Bronchial epithelial cell (primary cell): ENCODE measurements around the gene PVRIG. TPM values are rescaled to one million over a fixed set of nuclear protein-coding genes. Genes with fewer than 3 reads are reported as not detected.
A peak's percentile ranks its signal among the peaks of the same experiment; 100 is the strongest.
"Not testable (repeated sequence)": the region's sequence is repeated elsewhere in the genome, so short reads cannot be mapped to it uniquely, and the experiment has no call there.

Experiments used
- DNase-seq: peaks from one replicate; pipeline ENCODE4 v3.0.0-alpha.2; 2010; ENCODE audit warnings: low read depth
- FAIRE-seq: peaks from 2 replicates; lab custom pipeline; 2011; peaks lifted over from hg19 to GRCh38; lab: Jason Lieb, UNC
- H3K27me3 ChIP-seq: 2 replicates; pipeline ENCODE4 v1.5.1; 2011; ENCODE audit warnings: low read length; ENCODE audit not compliant: control insufficient read depth, insufficient read depth
- H3K36me3 ChIP-seq: 2 replicates; pipeline ENCODE4 v1.5.1; 2011; ENCODE audit warnings: low read length; ENCODE audit not compliant: control insufficient read depth, insufficient read depth
- H3K4me3 ChIP-seq: 2 replicates; pipeline ENCODE4 v1.5.1; 2011; ENCODE audit warnings: mild to moderate bottlenecking, low read depth, low read length, control low read depth
- total RNA-seq: library from RNA; depleted of rRNA; stranded (reverse); fragments of >200 nt; gene quantifications from 2 replicates; pipeline ENCODE4 v1.2.1, GENCODE V29; 2014
- TF ChIP-seq, protein P1 (sequence below): IDR thresholded peaks from 2 replicates; pipeline ENCODE4 v1.5.1; 2011; ENCODE audit warnings: mild to moderate bottlenecking, moderate library complexity, low read length, control low read depth, inconsistent platforms; ENCODE audit not compliant: insufficient read depth, severe bottlenecking

PVRIG gene
- total RNA-seq, 1 donor from 2014 or later: not detected

DNA sequence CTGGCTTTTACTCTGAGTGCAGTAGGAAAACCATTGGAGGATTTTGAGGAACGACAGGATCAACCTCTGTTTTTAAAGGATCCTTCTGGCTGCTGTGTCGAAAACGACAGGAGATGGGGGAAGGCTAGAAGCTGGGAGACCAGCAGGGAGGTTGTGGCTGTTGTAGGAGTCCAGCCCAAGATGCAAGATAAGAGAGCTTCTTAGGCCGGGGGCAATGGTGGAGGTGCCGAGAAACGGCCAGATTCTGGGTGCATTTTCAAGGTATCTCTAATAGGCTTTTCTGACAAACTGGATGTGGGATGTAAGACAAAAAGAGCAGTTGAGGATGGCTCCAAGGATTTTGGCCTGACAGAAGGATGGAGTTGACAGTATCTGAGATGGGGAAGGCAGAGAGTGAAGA, 10.3 kb upstream of the PVRIG start:
- no peak overlapping the region for H3K4me3 ChIP-seq
- TF ChIP-seq, protein P1, sequence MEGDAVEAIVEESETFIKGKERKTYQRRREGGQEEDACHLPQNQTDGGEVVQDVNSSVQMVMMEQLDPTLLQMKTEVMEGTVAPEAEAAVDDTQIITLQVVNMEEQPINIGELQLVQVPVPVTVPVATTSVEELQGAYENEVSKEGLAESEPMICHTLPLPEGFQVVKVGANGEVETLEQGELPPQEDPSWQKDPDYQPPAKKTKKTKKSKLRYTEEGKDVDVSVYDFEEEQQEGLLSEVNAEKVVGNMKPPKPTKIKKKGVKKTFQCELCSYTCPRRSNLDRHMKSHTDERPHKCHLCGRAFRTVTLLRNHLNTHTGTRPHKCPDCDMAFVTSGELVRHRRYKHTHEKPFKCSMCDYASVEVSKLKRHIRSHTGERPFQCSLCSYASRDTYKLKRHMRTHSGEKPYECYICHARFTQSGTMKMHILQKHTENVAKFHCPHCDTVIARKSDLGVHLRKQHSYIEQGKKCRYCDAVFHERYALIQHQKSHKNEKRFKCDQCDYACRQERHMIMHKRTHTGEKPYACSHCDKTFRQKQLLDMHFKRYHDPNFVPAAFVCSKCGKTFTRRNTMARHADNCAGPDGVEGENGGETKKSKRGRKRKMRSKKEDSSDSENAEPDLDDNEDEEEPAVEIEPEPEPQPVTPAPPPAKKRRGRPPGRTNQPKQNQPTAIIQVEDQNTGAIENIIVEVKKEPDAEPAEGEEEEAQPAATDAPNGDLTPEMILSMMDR: no peak
- FAIRE-seq: no peak

DNA sequence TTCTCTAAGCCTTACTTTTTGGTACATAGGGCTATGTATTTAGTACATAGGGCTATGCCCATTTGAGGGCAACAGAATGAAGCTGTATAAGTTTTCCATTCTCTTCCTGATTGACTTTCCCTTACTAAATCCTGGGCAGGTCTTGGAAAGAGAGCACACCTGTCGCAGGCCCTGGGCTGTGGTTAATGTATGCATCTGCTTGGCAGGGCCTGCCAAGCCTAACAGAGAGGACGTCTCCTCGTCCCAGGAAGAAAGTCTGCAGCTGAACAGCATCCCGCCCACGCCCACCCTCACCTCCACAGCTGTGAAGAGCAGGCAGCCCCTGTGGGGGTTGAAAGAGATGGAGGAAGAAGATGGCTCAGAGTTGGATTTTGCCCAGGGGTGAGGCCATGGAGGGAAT, 8.9 kb upstream of the PVRIG start:
- DNase-seq (no peak), FAIRE-seq (no peak)
- Histone ChIP-seq H3K27me3 (peaks cover 4% of the 10 kb centered on the region), H3K36me3 (no peaks in the 10 kb centered on the region), H3K4me3 (no peak overlapping the region)
- TF ChIP-seq, protein P1: no peak

More for the DNA sequence above, 10.3 kb upstream of the PVRIG start:
- peaks cover 4% of the 10 kb centered on the region for H3K27me3 ChIP-seq
- no peaks in the 10 kb centered on the region for H3K36me3 ChIP-seq
- no peak for DNase-seq

DNA sequence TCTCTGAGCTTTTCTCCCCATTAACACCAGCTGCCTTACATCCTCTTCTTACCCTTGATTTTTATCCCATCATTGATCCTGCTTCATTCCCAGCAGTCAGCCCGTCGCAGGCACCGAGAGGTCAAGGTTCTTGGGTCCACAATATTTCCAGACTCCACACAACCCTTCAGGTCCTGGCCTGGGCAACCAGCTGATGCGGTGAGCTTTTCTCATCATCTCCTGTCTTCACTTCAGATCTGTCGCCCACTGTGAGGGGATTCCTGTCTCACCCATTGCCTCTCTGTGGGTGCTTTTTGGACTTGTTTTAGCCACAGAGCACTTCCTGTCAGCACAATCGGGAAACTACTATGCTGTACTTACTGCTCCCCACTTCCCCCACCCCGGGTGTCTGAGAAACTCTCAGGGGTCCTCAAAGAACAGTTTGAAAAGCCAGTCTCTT, 8.4 kb upstream of the PVRIG start:
- Histone ChIP-seq H3K27me3 (peaks cover 4% of the 10 kb centered on the region), H3K4me3 (no peak overlapping the region), H3K36me3 (no peaks in the 10 kb centered on the region)
- FAIRE-seq (no peak), DNase-seq (no peak)
- TF ChIP-seq, protein P1: no peak

DNA sequence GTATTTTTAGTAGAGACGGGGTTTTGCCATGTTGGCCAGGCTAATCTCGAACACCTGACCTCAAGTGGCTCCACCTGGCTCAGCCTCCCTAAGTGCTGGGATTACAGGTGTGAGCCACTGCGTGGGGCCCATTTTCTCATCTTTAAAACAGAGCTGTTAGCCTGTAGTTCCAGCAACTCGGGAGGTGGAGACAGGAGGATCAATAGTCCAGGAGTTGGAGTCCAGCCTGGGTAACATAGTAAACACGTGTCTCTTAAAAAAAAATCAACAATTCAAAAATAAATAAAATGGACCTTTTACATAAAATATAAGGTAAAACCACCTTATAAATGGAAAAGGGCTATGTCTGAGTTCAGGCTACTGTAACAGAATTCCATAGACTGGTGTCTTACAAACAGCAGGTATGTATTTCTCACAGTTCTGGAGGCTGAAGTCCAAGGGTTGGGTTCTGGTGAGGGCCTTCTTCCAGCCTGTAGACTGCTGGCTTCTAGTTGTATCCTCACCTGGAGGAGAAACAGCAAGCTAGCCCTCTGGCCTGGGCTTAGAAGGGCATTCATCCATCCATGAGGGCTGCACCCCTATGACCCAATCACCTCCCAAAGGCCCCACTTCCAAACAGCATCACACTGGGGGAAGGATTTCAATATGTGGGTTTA, 7.0 kb upstream of the PVRIG start:
- FAIRE-seq: no peak
- H3K4me3 ChIP-seq: no peak overlapping the region
- TF ChIP-seq, protein P1: no peak
- no peak for DNase-seq
- no peaks in the 10 kb centered on the region for H3K36me3 ChIP-seq
- peaks cover 4% of the 10 kb centered on the region for H3K27me3 ChIP-seq

DNA sequence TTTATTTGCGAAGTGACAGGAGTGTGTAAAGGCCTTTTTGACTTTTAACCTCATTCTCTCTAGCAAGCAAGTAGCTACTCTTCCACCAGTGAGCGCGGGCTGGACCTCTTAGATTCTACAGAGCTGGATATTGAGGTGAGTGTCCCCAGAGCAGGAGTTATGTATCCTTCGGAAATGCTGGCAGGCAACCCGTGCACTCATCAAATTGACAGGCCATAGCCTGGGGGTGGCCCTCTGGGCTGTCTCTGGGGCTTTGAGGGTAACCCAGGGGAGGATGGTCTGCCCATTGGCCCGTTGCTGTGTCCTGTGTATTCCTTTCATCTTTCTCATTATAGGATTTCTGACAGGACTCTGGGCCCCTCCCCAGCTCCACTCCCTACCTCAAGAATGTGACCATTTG, 6.1 kb upstream of the PVRIG start:
- DNase-seq: no peak
- no peak for FAIRE-seq
- Histone ChIP-seq H3K4me3 (no peak overlapping the region), H3K36me3 (no peaks in the 10 kb centered on the region), H3K27me3 (peaks cover 4% of the 10 kb centered on the region)
- TF ChIP-seq, protein P1: no peak

DNA sequence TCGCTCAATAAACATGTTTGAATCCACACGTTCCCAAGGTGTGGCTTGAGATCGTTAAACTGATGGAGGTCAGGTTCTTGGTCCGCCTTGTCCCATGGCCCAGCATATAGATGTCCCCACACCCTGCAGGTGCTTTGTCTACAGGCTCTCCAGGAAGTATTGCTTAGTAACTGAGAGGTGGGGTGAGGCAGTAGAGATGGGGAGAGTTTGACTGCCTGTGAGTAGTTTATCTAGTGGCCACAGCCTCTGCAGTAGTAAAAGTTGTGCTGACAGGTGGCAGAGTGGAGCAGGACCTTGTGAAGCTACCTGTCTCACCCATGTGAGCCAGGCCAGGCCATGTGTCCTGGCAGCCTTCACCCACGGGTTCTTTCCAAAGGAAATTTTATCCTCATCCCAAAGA, 5.4 kb upstream of the PVRIG start:
- not testable (repeated sequence) for H3K4me3 ChIP-seq, FAIRE-seq, H3K27me3 ChIP-seq, DNase-seq, H3K36me3 ChIP-seq
- TF ChIP-seq, protein P1: peak; percentile 4
